CD4-positive, alpha-beta T cell (primary cell): Measurements from ENCODE around the gene SNX33. TPM values are rescaled to one million over a fixed set of nuclear protein-coding genes. Genes with fewer than 3 reads are reported as not detected.

Experiments used
- ATAC-seq: fragments of 200-7000 bp; cut with Tn5 transposase; one replicate; pipeline ENCODE4 v1.10.0; 2022; ENCODE audit warnings: mild to moderate bottlenecking; ENCODE audit not compliant: poor library complexity
- CTCF ChIA-PET: fragments of 350-600 bp; sonication (Branson Sonifier 250); formaldehyde crosslinking; loops from one replicate; lab custom pipeline; 2021; ENCODE audit warnings: antibody characterized with exemption, inconsistent platforms; lab: Charles Lee
- POLR2A ChIA-PET: fragments of 350-600 bp; sonication (Branson Sonifier 250); formaldehyde crosslinking; loops from one replicate; lab custom pipeline; 2021; ENCODE audit warnings: antibody characterized with exemption, inconsistent platforms; lab: Charles Lee
- DNase-seq, 14 experiments: peaks; one replicate each; pipeline ENCODE4 v3.0.0-alpha.2; 2013 to 2020; ENCODE audit warnings: mixed read lengths in 2 of 14
- H3K27ac ChIP-seq, 2 donors: one replicate each; pipeline versions ENCODE4 v1.5.1 to v1.7.0; 2013; ENCODE audit warnings: low read length in 2 of 2, low read depth in 1 of 2, mild to moderate bottlenecking in 1 of 2
- H3K27me3 ChIP-seq, 2 experiments: 1 replicate in 1 of 2; 2 replicates in 1 of 2; pipeline versions ENCODE4 v1.6.1 to v1.7.0; 2013; ENCODE audit warnings: low read length in 2 of 2, control low read depth in 1 of 2, mild to moderate bottlenecking in 1 of 2, moderate library complexity in 1 of 2; ENCODE audit not compliant: insufficient read depth in 2 of 2, control insufficient read depth in 1 of 2
- H3K36me3 ChIP-seq: one replicate; pipeline ENCODE4 v1.6.1; 2013; ENCODE audit warnings: low read length, control low read depth; ENCODE audit not compliant: insufficient read depth
- H3K4me1 ChIP-seq: one replicate; pipeline ENCODE4 v1.6.1; 2013; ENCODE audit warnings: low read length, control low read depth; ENCODE audit not compliant: insufficient read depth
- H3K4me3 ChIP-seq: one replicate; pipeline ENCODE4 v1.5.1; 2013; ENCODE audit warnings: mild to moderate bottlenecking, low read length, moderate library complexity
- H3K9me3 ChIP-seq, 2 experiments: 1 replicate in 1 of 2; 2 replicates in 1 of 2; pipeline versions ENCODE4 v1.6.1 to v1.7.0; 2013; ENCODE audit warnings: low read length in 2 of 2, mild to moderate bottlenecking in 2 of 2, control low read depth in 1 of 2, moderate library complexity in 1 of 2; ENCODE audit not compliant: control insufficient read depth in 1 of 2, insufficient read depth in 1 of 2
- H3K27ac Mint-ChIP-seq: one replicate; pipeline ENCODE4 v1.8.0; 2020; ENCODE audit warnings: mixed read lengths
- H3K27me3 Mint-ChIP-seq: one replicate; pipeline ENCODE4 v1.8.0; 2021; ENCODE audit warnings: mixed read lengths
- H3K36me3 Mint-ChIP-seq: one replicate; pipeline ENCODE4 v1.8.0; 2021; ENCODE audit warnings: low read depth, mixed read lengths
- H3K4me1 Mint-ChIP-seq: one replicate; pipeline ENCODE4 v1.8.0; 2021; ENCODE audit warnings: low read depth, mixed read lengths
- H3K4me3 Mint-ChIP-seq: one replicate; pipeline ENCODE4 v1.8.0; 2020; ENCODE audit warnings: mild to moderate bottlenecking, mixed read lengths
- H3K9me3 Mint-ChIP-seq: one replicate; pipeline ENCODE4 v1.8.0; 2020; ENCODE audit warnings: mixed read lengths
- intact Hi-C, 2 experiments: fragments of 100-400 bp; cut with DNase I in 1 of 2; cut with micrococcal nuclease in 1 of 2; formaldehyde crosslinking; loops; one replicate each; pipeline versions ENCODE4 v1.15.1 to v1.9.0; 2023 to 2025; cut with DNase I, micrococcal nuclease
- total RNA-seq, 174 experiments: library from RNA in 2 of 174; stranded (reverse) in 2 of 174; gene quantifications; one replicate each; pipeline ENCODE4 v1.2.3 and lab custom pipeline; 2021 to 2026
- TF ChIP-seq, protein P1 (sequence below): fragments of 200-600 bp; IDR thresholded peaks from one replicate; pipeline ENCODE4 v1.8.0; 2022; ENCODE audit warnings: antibody characterized with exemption, mild to moderate bottlenecking

The SNX33 gene
- total RNA-seq, 2 experiments from 2014 or later, result 0.59 to 0.82 TPM

- Mint-ChIP-seq H3K36me3 (peaks cover 35% of the 10 kb centered on the region), H3K9me3 (no peaks in the 10 kb centered on the region), H3K4me1 (peaks cover 35% of the 10 kb centered on the region), H3K27ac (peak overlapping the region; percentile 85), H3K27me3 (no peaks in the 10 kb centered on the region), H3K4me3 (peak overlapping the region; percentile 89)
- H3K27ac ChIP-seq, result peak overlapping the region; percentile 92
- H3K4me1 ChIP-seq, result peaks cover 56% of the 10 kb centered on the region
- peak overlapping the region; percentile 95 for H3K4me3 ChIP-seq
- POLR2A ChIA-PET, result interaction anchor here (0.5 to 6.3 kb wide), 36 partner anchors 9 to 1025 kb away, joined by 3 to 294 read pairs (median 5); partner anchors contain the start of genes CLK3, COMMD4, MAN2C1 and NEIL1
- no peaks in the 10 kb centered on the region for H3K9me3 ChIP-seq
- TF ChIP-seq, protein P1, sequence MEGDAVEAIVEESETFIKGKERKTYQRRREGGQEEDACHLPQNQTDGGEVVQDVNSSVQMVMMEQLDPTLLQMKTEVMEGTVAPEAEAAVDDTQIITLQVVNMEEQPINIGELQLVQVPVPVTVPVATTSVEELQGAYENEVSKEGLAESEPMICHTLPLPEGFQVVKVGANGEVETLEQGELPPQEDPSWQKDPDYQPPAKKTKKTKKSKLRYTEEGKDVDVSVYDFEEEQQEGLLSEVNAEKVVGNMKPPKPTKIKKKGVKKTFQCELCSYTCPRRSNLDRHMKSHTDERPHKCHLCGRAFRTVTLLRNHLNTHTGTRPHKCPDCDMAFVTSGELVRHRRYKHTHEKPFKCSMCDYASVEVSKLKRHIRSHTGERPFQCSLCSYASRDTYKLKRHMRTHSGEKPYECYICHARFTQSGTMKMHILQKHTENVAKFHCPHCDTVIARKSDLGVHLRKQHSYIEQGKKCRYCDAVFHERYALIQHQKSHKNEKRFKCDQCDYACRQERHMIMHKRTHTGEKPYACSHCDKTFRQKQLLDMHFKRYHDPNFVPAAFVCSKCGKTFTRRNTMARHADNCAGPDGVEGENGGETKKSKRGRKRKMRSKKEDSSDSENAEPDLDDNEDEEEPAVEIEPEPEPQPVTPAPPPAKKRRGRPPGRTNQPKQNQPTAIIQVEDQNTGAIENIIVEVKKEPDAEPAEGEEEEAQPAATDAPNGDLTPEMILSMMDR, result peak; percentile 65
- H3K27me3 ChIP-seq, result no peaks in the 10 kb centered on the region
- CTCF ChIA-PET, result interaction anchor here (0.8 to 3.5 kb wide), 15 partner anchors 14 to 273 kb away, joined by 3 to 30 read pairs (median 5); partner anchors contain the start of genes MAN2C1, PTPN9 and SNUPN
- intact Hi-C loops, result loop anchor here (1.0 to 10.0 kb wide), 12 partner anchors 15 to 1096 kb away; partner anchors contain the start of genes PTPN9 (in 2 of the 2), SNUPN (in 2 of the 2), ARID3B (in 1 of the 2) and CLK3 (in 1 of the 2)
- ATAC-seq (peak; percentile 36), DNase-seq (peak; percentile 24 to 83 (median 50))
- H3K36me3 ChIP-seq, result peaks cover 16% of the 10 kb centered on the region
These were observed 7.1 kb upstream of the SNX33 start for GRCh38 chr15:75640483-75641178.

GRCh38 chr15:75641179-75641503 lies 6.6 kb upstream of the SNX33 start:
- Mint-ChIP-seq H3K4me1 (peaks cover 35% of the 10 kb centered on the region), H3K27me3 (no peaks in the 10 kb centered on the region), H3K4me3 (peak overlapping the region; percentile 89), H3K27ac (peak overlapping the region; percentile 85), H3K9me3 (no peaks in the 10 kb centered on the region), H3K36me3 (peaks cover 35% of the 10 kb centered on the region)
- H3K9me3 ChIP-seq, result no peaks in the 10 kb centered on the region
- TF ChIP-seq, protein P1, result no peak
- H3K4me1 ChIP-seq, result peaks cover 53% of the 10 kb centered on the region
- DNase-seq (no peak), ATAC-seq (no peak)
- peaks cover 16% of the 10 kb centered on the region for H3K36me3 ChIP-seq
- no peaks in the 10 kb centered on the region for H3K27me3 ChIP-seq
- CTCF ChIA-PET, result interaction anchor here (0.8 to 3.5 kb wide), 15 partner anchors 13 to 274 kb away, joined by 3 to 30 read pairs (median 5); partner anchors contain the start of genes MAN2C1, PTPN9 and SNUPN
- POLR2A ChIA-PET, result interaction anchor here (1.0 to 6.3 kb wide), 14 partner anchors 15 to 618 kb away, joined by 4 to 294 read pairs (median 14); partner anchors contain the start of genes MAN2C1, NEIL1, PPCDC and PTPN9
- peak overlapping the region; percentile 92 for H3K27ac ChIP-seq
- H3K4me3 ChIP-seq, result no peak overlapping the region
- intact Hi-C loops, result loop anchor here (1.0 to 10.0 kb wide), 7 partner anchors 62 to 1096 kb away; partner anchors contain the start of genes PTPN9 (in 2 of the 2), ARID3B (in 1 of the 2), CLK3 (in 1 of the 2) and PPCDC (in 1 of the 2)

DNA sequence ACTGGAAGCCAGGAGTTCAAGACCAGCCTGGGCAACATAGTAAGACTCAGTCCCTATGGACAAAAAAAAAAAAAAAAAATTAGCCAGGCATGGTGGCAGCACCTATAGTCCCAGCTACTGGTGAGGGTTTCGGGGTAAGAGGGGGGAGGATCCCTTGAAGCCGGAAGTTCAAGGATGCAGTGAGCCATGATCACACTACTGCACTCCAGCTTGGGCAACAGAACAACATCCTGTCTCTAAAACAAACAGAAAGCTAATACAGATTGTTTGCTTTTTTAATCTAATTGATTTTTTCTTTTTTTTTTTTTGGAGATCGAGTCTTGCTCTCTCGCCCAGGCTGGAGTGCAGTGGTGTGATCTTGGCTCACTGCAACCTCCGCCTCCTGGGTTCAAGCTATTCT lies 6.1 kb upstream of the SNX33 start:
- DNase-seq (no peak), ATAC-seq (no peak)
- TF ChIP-seq, protein P1, result no peak
- Histone ChIP-seq H3K9me3 (no peaks in the 10 kb centered on the region), H3K36me3 (peaks cover 16% of the 10 kb centered on the region), H3K4me3 (no peak overlapping the region), H3K27ac (peak overlapping the region in 1 of 2 donors; percentile 92), H3K4me1 (peaks cover 54% of the 10 kb centered on the region), H3K27me3 (no peaks in the 10 kb centered on the region)
- intact Hi-C loops, result loop anchor here (1.0 to 10.0 kb wide), 7 partner anchors 63 to 1097 kb away; partner anchors contain the start of genes PTPN9 (in 2 of the 2), ARID3B (in 1 of the 2), CLK3 (in 1 of the 2) and PPCDC (in 1 of the 2)
- ChIA-PET POLR2A (interaction anchor here (1.3 to 6.3 kb wide), 8 partner anchors 16 to 618 kb away, joined by 3 to 294 read pairs (median 54); partner anchors contain the start of genes MAN2C1, PPCDC, PTPN9 and SIN3A), CTCF (interaction anchor here (0.8 to 3.3 kb wide), 11 partner anchors 13 to 274 kb away, joined by 3 to 30 read pairs (median 5); partner anchors contain the start of genes MAN2C1 and PTPN9)
- peaks cover 38% of the 10 kb centered on the region for H3K4me1 Mint-ChIP-seq
- no peak overlapping the region for H3K4me3 Mint-ChIP-seq
- H3K27ac Mint-ChIP-seq, result no peak overlapping the region
- H3K36me3 Mint-ChIP-seq, result peaks cover 35% of the 10 kb centered on the region
- H3K9me3 Mint-ChIP-seq, result no peaks in the 10 kb centered on the region
- H3K27me3 Mint-ChIP-seq, result no peaks in the 10 kb centered on the region
